ENCODE measurements around the gene NFE2L3. TPM values are rescaled to one million over a fixed set of nuclear protein-coding genes. Genes with fewer than 3 reads are reported as not detected.

NFE2L3 gene
- total and polyA plus RNA-seq, 2 donors (not counting 3 experiments of a cell fraction or from before 2014, with no cell fraction given) = 29.6 to 40.2 TPM

- Histone ChIP-seq H3K36me3 (ENCODE audit: control insufficient read depth in 2 of 2, extremely low read depth in 1 of 2, insufficient read depth in 2 of 2, low read length in 2 of 2) (peaks cover 4 to 18% of the 10 kb centered on the region in 2 experiments), H3K79me2 (ENCODE audit: control insufficient read depth, insufficient read depth, low read length) (peaks cover 89% of the 10 kb centered on the region), H3K9me1 (replicated peaks; ENCODE audit: control insufficient read depth, extremely low read depth, insufficient read depth, low read length) (no peaks in the 10 kb centered on the region), H3K9ac (replicated peaks; ENCODE audit: extremely low read depth, insufficient read depth, low read length) (peak within 1 kb of the TSS; percentile 100), H2AFZ (ENCODE audit: low read depth, low read length) (peak within 1 kb of the TSS; percentile 10), H3K9me3 (replicated peaks; ENCODE audit: control insufficient read depth, insufficient read depth, low read length) (no peaks in the 10 kb centered on the region), H3K4me1 (ENCODE audit: control insufficient read depth, extremely low read depth, insufficient read depth, low read length) (peaks cover 38% of the 10 kb centered on the region), H3K4me2 (ENCODE audit: insufficient read depth, low read length) (peak within 1 kb of the TSS; percentile 99), H3K27me3 (ENCODE audit: control insufficient read depth in 2 of 2, insufficient read depth in 2 of 2, low read length in 2 of 2) (no peaks in the 10 kb centered on the region), H4K20me1 (replicated peaks; ENCODE audit: control insufficient read depth, extremely low read depth, insufficient read depth, low read length) (peaks cover 36% of the 10 kb centered on the region), H3K27ac (ENCODE audit: insufficient read depth, low read depth, low read length) (peak within 1 kb of the TSS; percentile 97), H3K4me3 (replicated peaks in 1 of 3; ENCODE audit: insufficient read depth in 1 of 3, low read depth in 1 of 3, low read length in 3 of 3) (peak within 1 kb of the TSS; percentile 98 to 100 (median 98))
- peak; percentile 21 for FAIRE-seq
- peak; percentile 69 for DNase-seq (ENCODE audit: low read depth, low spot score)
- no TSS peak for BruUV-seq (replicated peaks)
- CTCF ChIA-PET = interaction anchor here (0.6 to 2.4 kb wide), 5 partner anchors 46 to 466 kb away, joined by 3 to 6 read pairs (median 4); partner anchors contain the start of gene NFE2L3
- TF ChIP-seq EZH2 (IDR thresholded peaks at IDR 0.05; ENCODE audit: borderline replicate concordance, low read depth, low read length, severe bottlenecking) (no peak), POLR2AphosphoS5 (IDR thresholded peaks at IDR 0.05; ENCODE audit: insufficient read depth, low read depth, low read length) (peak; percentile 88), POLR2A (IDR thresholded peaks at IDR 0.05; ENCODE audit: low read depth, low read length) (peak; percentile 51), MYC (IDR thresholded peaks at IDR 0.05; ENCODE audit: low read depth, low read length) (no peak), GATA2 (IDR thresholded peaks at IDR 0.05; ENCODE audit: insufficient read depth, insufficient read length, low read depth, low read length) (no peak)
- intact Hi-C loops (cut with micrococcal nuclease) (loop anchor here (2.0 to 10.0 kb wide), 6 partner anchors 171 to 1406 kb away; partner anchors contain the start of gene SKAP2), dilution Hi-C loops (cut with MboI; ENCODE audit: extremely low pct_ligation_motif_present, low sequenced_read_pairs) (no loop called here)
- POLR2A ChIA-PET = interaction anchor here (1.0 to 1.4 kb wide), 3 partner anchors 11 to 947 kb away, joined by 3 to 7 read pairs (median 3); partner anchors contain the start of gene NFE2L3
Measured at GRCh38 chr7:26201247-26202018, 49.4 kb downstream of the NFE2L3 start, which contains the start of gene CBX3. Gene CBX3 (plus strand): TSS chr7:26201745. CDS start chr7:26202999, 1,254 bp downstream.

All from endothelial cell of umbilical vein (primary cell).